ENCODE data around the gene SDK1.

SDK1 gene

GRCh38 chr7:3289996-3290395 is 11.1 kb upstream of the SDK1 start:
- DNase-seq (ENCODE audit: low read depth in 2 of 2, low spot score in 1 of 2): no peak

- no peak for DNase-seq (ENCODE audit: low read depth in 2 of 2, low spot score in 1 of 2)
Observed at GRCh38 chr7:3292694-3293093, 8.4 kb upstream of the SDK1 start.

- DNase-seq (ENCODE audit: low read depth in 2 of 2, low spot score in 1 of 2): no peak
Observed at GRCh38 chr7:3294432-3295100, 6.5 kb upstream of the SDK1 start.

GRCh38 chr7:3297105-3297819 is 3.8 kb upstream of the SDK1 start:
- DNase-seq (ENCODE audit: low read depth in 2 of 2, low spot score in 1 of 2): no peak

- no peak for DNase-seq (ENCODE audit: low read depth in 2 of 2, low spot score in 1 of 2)
Observed at GRCh38 chr7:3300221-3300650, 816 bp upstream of the SDK1 start.

- no peak for DNase-seq (ENCODE audit: low read depth in 2 of 2, low spot score in 1 of 2)
Observed at GRCh38 chr7:3301449-3301731, 338 bp downstream of the SDK1 start.

GRCh38 chr7:3301831-3302618 is 973 bp downstream of the SDK1 start:
- DNase-seq (ENCODE audit: low read depth in 2 of 2, low spot score in 1 of 2): no peak

- DNase-seq (ENCODE audit: low read depth in 2 of 2, low spot score in 1 of 2): no peak
Observed at GRCh38 chr7:3302681-3303320, 1.7 kb downstream of the SDK1 start.

- no peak for DNase-seq (ENCODE audit: low read depth in 2 of 2, low spot score in 1 of 2)
Observed at GRCh38 chr7:3304131-3304530, 3.1 kb downstream of the SDK1 start.

GRCh38 chr7:3307435-3307834 is 6.4 kb downstream of the SDK1 start:
- no peak for DNase-seq (ENCODE audit: low read depth in 2 of 2, low spot score in 1 of 2)

GRCh38 chr7:3309140-3309539 is 8.1 kb downstream of the SDK1 start:
- no peak for DNase-seq (ENCODE audit: low read depth in 2 of 2, low spot score in 1 of 2)

GRCh38 chr7:3309956-3310355 is 8.9 kb downstream of the SDK1 start:
- no peak for DNase-seq (ENCODE audit: low read depth in 2 of 2, low spot score in 1 of 2)

- no peak for DNase-seq (ENCODE audit: low read depth in 2 of 2, low spot score in 1 of 2)
Observed at GRCh38 chr7:3310884-3311283, 9.8 kb downstream of the SDK1 start.

GRCh38 chr7:3312583-3312982 is 11.5 kb downstream of the SDK1 start:
- DNase-seq (ENCODE audit: low read depth in 2 of 2, low spot score in 1 of 2): no peak

- DNase-seq (ENCODE audit: low read depth in 2 of 2, low spot score in 1 of 2): no peak
Observed at GRCh38 chr7:3318874-3319273, 17.8 kb downstream of the SDK1 start.

GRCh38 chr7:3321206-3321605 is 20.2 kb downstream of the SDK1 start:
- no peak for DNase-seq (ENCODE audit: low read depth in 2 of 2, low spot score in 1 of 2)

GRCh38 chr7:3321745-3322144 is 20.7 kb downstream of the SDK1 start:
- no peak for DNase-seq (ENCODE audit: low read depth in 2 of 2, low spot score in 1 of 2)

- no peak for DNase-seq (ENCODE audit: low read depth in 2 of 2, low spot score in 1 of 2)
Observed at GRCh38 chr7:3326246-3326645, 25.2 kb downstream of the SDK1 start.

GRCh38 chr7:3327099-3327498 is 26.0 kb downstream of the SDK1 start:
- no peak for DNase-seq (ENCODE audit: low read depth in 2 of 2, low spot score in 1 of 2)

- DNase-seq (ENCODE audit: low read depth in 2 of 2, low spot score in 1 of 2): no peak
Observed at GRCh38 chr7:3327655-3328054, 26.6 kb downstream of the SDK1 start.

GRCh38 chr7:3332308-3332707 is 31.3 kb downstream of the SDK1 start:
- no peak for DNase-seq (ENCODE audit: low read depth in 2 of 2, low spot score in 1 of 2)

GRCh38 chr7:3333861-3334260 is 32.8 kb downstream of the SDK1 start:
- no peak for DNase-seq (ENCODE audit: low read depth in 2 of 2, low spot score in 1 of 2)

Data from stimulated activated CD8-positive, alpha-beta memory T cell treated with anti-CD3 and anti-CD28 coated beads, Interleukin-4, amount 100 ng/mL, for 4 hours (primary cell).